ENCODE measurements around the gene GLI3.

DNA sequence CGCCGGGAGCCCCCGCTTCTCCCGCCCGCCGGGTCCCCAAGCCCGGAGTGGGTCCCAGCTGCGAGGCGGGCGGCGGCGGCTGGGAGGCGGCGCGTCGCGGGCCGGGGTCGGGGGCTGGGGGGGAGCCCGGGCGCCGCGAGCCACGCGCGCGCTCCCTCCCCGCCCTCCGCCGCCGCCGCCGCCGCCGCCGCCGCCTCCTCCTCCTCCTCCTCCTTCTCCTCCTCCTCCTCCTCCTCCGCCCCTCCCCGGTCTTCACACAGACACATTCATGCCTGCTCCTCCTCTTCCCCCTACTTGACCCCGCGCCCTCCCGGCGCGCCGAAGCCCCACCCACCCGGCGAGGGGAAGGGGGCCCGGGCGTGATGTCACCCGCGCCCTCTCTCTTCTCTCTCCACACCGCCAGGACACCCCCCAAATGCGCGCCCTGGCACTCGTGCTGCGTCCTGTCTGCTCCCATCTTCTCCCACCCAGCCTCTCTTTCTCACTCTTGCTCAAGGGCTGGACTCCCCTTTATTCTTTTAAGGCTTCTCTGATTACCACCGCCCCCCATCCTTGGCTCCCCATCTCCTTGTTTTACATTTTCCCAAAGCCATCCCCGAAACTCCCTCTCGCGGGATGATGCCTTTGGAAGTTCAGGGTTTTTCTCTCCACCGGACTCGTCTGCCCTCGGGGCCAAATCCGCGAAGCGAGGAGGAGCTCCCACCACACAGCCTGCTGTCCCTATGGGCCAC lies 967 bp upstream of the GLI3 start:
- TF ChIP-seq, protein P1, sequence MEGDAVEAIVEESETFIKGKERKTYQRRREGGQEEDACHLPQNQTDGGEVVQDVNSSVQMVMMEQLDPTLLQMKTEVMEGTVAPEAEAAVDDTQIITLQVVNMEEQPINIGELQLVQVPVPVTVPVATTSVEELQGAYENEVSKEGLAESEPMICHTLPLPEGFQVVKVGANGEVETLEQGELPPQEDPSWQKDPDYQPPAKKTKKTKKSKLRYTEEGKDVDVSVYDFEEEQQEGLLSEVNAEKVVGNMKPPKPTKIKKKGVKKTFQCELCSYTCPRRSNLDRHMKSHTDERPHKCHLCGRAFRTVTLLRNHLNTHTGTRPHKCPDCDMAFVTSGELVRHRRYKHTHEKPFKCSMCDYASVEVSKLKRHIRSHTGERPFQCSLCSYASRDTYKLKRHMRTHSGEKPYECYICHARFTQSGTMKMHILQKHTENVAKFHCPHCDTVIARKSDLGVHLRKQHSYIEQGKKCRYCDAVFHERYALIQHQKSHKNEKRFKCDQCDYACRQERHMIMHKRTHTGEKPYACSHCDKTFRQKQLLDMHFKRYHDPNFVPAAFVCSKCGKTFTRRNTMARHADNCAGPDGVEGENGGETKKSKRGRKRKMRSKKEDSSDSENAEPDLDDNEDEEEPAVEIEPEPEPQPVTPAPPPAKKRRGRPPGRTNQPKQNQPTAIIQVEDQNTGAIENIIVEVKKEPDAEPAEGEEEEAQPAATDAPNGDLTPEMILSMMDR (IDR thresholded peaks at IDR 0.05): no peak
- no peak for TF ChIP-seq POLR2A (IDR thresholded peaks at IDR 0.05)
